ENCODE data around the gene CUBN.
A peak's percentile ranks its signal among the peaks of the same experiment; 100 is the strongest.

CUBN gene

GRCh38 chr10:17098012-17098411, 31.6 kb downstream of the CUBN start:
- peaks cover 0 to 30% (median 3%) of the 10 kb centered on the region in 4 donors for H3K4me1 ChIP-seq

GRCh38 chr10:17094844-17095243, 34.8 kb downstream of the CUBN start:
- TF ChIP-seq CTCF (IDR thresholded peaks at IDR 0.05), result no peak

More at GRCh38 chr10:17098012-17098411, 31.6 kb downstream of the CUBN start:
- no peak for TF ChIP-seq CTCF (IDR thresholded peaks at IDR 0.05)
- no peak for DNase-seq
- intact Hi-C loops (cut with DNase I; ENCODE audit: low total_unique reads), result no loop called here
- Histone ChIP-seq H3K4me3 (no peak overlapping the region), H3K9me3 (peaks cover 0 to 7% (median 0%) of the 10 kb centered on the region in 3 donors), H3K27me3 (no peaks in the 10 kb centered on the region), H3K27ac (peak overlapping the region; percentile 20 to 57), H3K36me3 (no peaks in the 10 kb centered on the region)

GRCh38 chr10:17092986-17093803, 36.4 kb downstream of the CUBN start:
- H3K27ac ChIP-seq, result peak overlapping the region in 1 of 2 donors; percentile 4
- peaks cover 0 to 7% (median 0%) of the 10 kb centered on the region in 3 donors for H3K9me3 ChIP-seq
- no peak for TF ChIP-seq CTCF (IDR thresholded peaks at IDR 0.05)
- intact Hi-C loops (cut with DNase I; ENCODE audit: low total_unique reads), result no loop called here
- H3K4me3 ChIP-seq, result no peak overlapping the region
- H3K27me3 ChIP-seq, result no peaks in the 10 kb centered on the region
- DNase-seq, result no peak
- peaks cover 0 to 5% (median 0%) of the 10 kb centered on the region in 4 donors for H3K4me1 ChIP-seq
- H3K36me3 ChIP-seq, result no peaks in the 10 kb centered on the region

More at GRCh38 chr10:17094844-17095243, 34.8 kb downstream of the CUBN start:
- H3K4me3 ChIP-seq, result no peak overlapping the region
- no peaks in the 10 kb centered on the region for H3K27me3 ChIP-seq
- H3K27ac ChIP-seq, result no peak overlapping the region
- H3K9me3 ChIP-seq, result peaks cover 0 to 7% (median 0%) of the 10 kb centered on the region in 3 donors
- H3K36me3 ChIP-seq, result no peaks in the 10 kb centered on the region
- DNase-seq, result no peak
- peaks cover 0 to 14% (median 3%) of the 10 kb centered on the region in 4 donors for H3K4me1 ChIP-seq
- intact Hi-C loops (cut with DNase I; ENCODE audit: low total_unique reads), result no loop called here

- no peak for TF ChIP-seq CTCF (IDR thresholded peaks at IDR 0.05)
- DNase-seq, result no peak
- H3K36me3 ChIP-seq, result no peaks in the 10 kb centered on the region
Observed at GRCh38 chr10:17092216-17092944, 37.2 kb downstream of the CUBN start.

GRCh38 chr10:17088118-17088806, 41.3 kb downstream of the CUBN start:
- intact Hi-C loops (cut with DNase I; ENCODE audit: low total_unique reads), result no loop called here

More at GRCh38 chr10:17092216-17092944, 37.2 kb downstream of the CUBN start:
- Histone ChIP-seq H3K9me3 (peaks cover 0 to 7% (median 0%) of the 10 kb centered on the region in 3 donors), H3K4me1 (no peaks in the 10 kb centered on the region), H3K27me3 (no peaks in the 10 kb centered on the region), H3K27ac (no peak overlapping the region), H3K4me3 (no peak overlapping the region)
- intact Hi-C loops (cut with DNase I; ENCODE audit: low total_unique reads), result no loop called here

More at GRCh38 chr10:17088118-17088806, 41.3 kb downstream of the CUBN start:
- Histone ChIP-seq H3K4me1 (no peaks in the 10 kb centered on the region), H3K4me3 (no peak overlapping the region), H3K27ac (no peak overlapping the region), H3K36me3 (no peaks in the 10 kb centered on the region), H3K9me3 (no peaks in the 10 kb centered on the region), H3K27me3 (no peaks in the 10 kb centered on the region)
- TF ChIP-seq CTCF (IDR thresholded peaks at IDR 0.05), result no peak
- no peak for DNase-seq
